H1 (cell line): ENCODE data around the gene MRPL9. TPM values are rescaled to one million over a fixed set of nuclear protein-coding genes. Genes with fewer than 3 reads are reported as not detected.

ENCODE experiments used
- CTCF ChIA-PET: fragments of 300-600 bp; sonication (Branson Sonifier 250); formaldehyde crosslinking; loops from one replicate; lab custom pipeline; 2021; ENCODE audit not compliant: partially characterized antibody; lab: Charles Lee
- POLR2A ChIA-PET: fragments of 300-600 bp; sonication (Branson Sonifier 250); formaldehyde crosslinking; loops from one replicate; lab custom pipeline; 2021; ENCODE audit warnings: inconsistent platforms; ENCODE audit not compliant: partially characterized antibody; lab: Charles Lee
- DNase-seq, 2 experiments: peaks; one replicate each; pipeline versions ENCODE4 v3.0.0 to v3.0.0-alpha.2; 2010 to 2022; ENCODE audit warnings: low spot score in 2 of 2, low read depth in 1 of 2, mixed read lengths in 1 of 2
- FAIRE-seq: peaks from 2 replicates; lab custom pipeline; 2011; peaks lifted over from hg19 to GRCh38; lab: Jason Lieb, UNC
- H2AFZ ChIP-seq: 2 replicates; pipeline ENCODE4 v1.8.1; 2012; ENCODE audit warnings: low read length, inconsistent platforms
- H2AK5ac ChIP-seq: 2 replicates; pipeline ENCODE4 v1.6.1; 2013; ENCODE audit warnings: low read depth, low read length
- H2BK120ac ChIP-seq: replicated peaks from 2 replicates; pipeline ENCODE3; 2013; ENCODE audit warnings: low read depth, low read length, inconsistent platforms
- H2BK12ac ChIP-seq: 2 replicates; pipeline ENCODE4 v1.6.1; 2013; ENCODE audit warnings: low read depth, low read length
- H2BK15ac ChIP-seq: 2 replicates; pipeline ENCODE4 v1.6.1; 2013; ENCODE audit warnings: low read length
- H2BK20ac ChIP-seq: 2 replicates; pipeline ENCODE4 v1.6.1; 2013; ENCODE audit warnings: low read length
- H2BK5ac ChIP-seq: 2 replicates; pipeline ENCODE4 v1.6.1; 2013; ENCODE audit warnings: low read depth, low read length
- H3K14ac ChIP-seq: 2 replicates; pipeline ENCODE4 v1.6.1; 2013; ENCODE audit warnings: inconsistent platforms; ENCODE audit not compliant: insufficient read length
- H3K18ac ChIP-seq: 2 replicates; pipeline ENCODE4 v1.6.1; 2013; ENCODE audit warnings: low read length; ENCODE audit errors: extremely low read depth
- H3K23ac ChIP-seq: 2 replicates; pipeline ENCODE4 v1.6.1; 2013; ENCODE audit warnings: inconsistent platforms; ENCODE audit not compliant: insufficient read length
- H3K23me2 ChIP-seq: 2 replicates; pipeline ENCODE4 v1.6.1; 2013; ENCODE audit warnings: low read depth, low read length
- H3K27ac ChIP-seq: 2 replicates; pipeline ENCODE4 v1.6.1; 2011; ENCODE audit warnings: low read depth, low read length, inconsistent platforms
- H3K27me3 ChIP-seq, 4 experiments: replicated peaks in 1 of 4; 1 replicate in 1 of 4; 2 replicates in 3 of 4; pipeline versions ENCODE4 v1.6.1 to v1.8.1; 2011 to 2013; ENCODE audit warnings: low read length in 3 of 4, mild to moderate bottlenecking in 3 of 4, inconsistent platforms in 2 of 4, mixed read lengths in 2 of 4, moderate library complexity in 1 of 4; ENCODE audit not compliant: control insufficient read depth in 3 of 4, insufficient read depth in 3 of 4; ENCODE audit errors: extremely low read depth in 1 of 4
- H3K36me3 ChIP-seq, 4 experiments: 2 replicates each; pipeline versions ENCODE4 v1.6.1 to v1.8.1; 2011 to 2013; ENCODE audit warnings: mild to moderate bottlenecking in 4 of 4, low read length in 3 of 4, moderate library complexity in 2 of 4, control low read depth in 1 of 4, inconsistent platforms in 1 of 4; ENCODE audit not compliant: insufficient read depth in 4 of 4, control insufficient read depth in 2 of 4
- H3K4ac ChIP-seq: replicated peaks from 2 replicates; pipeline ENCODE3; 2013; ENCODE audit warnings: low read length, low read depth, mixed read lengths, inconsistent platforms; ENCODE audit not compliant: insufficient read length
- H3K4me1 ChIP-seq, 4 experiments: replicated peaks in 1 of 4; 1 replicate in 1 of 4; 2 replicates in 3 of 4; pipeline versions ENCODE4 v1.6.1 to v1.8.1; 2011 to 2013; ENCODE audit warnings: low read length in 3 of 4, inconsistent platforms in 2 of 4, mixed read lengths in 1 of 4; ENCODE audit not compliant: insufficient read depth in 4 of 4, control insufficient read depth in 3 of 4
- H3K4me2 ChIP-seq, 2 experiments: 2 replicates each; pipeline versions ENCODE4 v1.6.1 to v1.8.1; 2011 to 2013; ENCODE audit warnings: low read depth in 2 of 2, low read length in 2 of 2, control low read depth in 1 of 2, inconsistent platforms in 1 of 2, mild to moderate bottlenecking in 1 of 2; ENCODE audit not compliant: insufficient read depth in 1 of 2
- H3K4me3 ChIP-seq, 4 experiments: fragments of 200-600, 300-600 bp in 1 of 4; sonication (generic), shearing (Covaris generic), sonication (Bioruptor Twin) in 1 of 4; 2 replicates each; pipeline versions ENCODE4 v1.5.1 to v1.8.1; 2011 to 2016; ENCODE audit warnings: low read length in 4 of 4, low read depth in 3 of 4, control low read depth in 2 of 4, inconsistent platforms in 2 of 4, mild to moderate bottlenecking in 2 of 4, mixed read lengths in 1 of 4, moderate library complexity in 1 of 4; ENCODE audit not compliant: insufficient read depth in 2 of 4; ENCODE audit errors: extremely low read depth in 1 of 4
- H3K56ac ChIP-seq: replicated peaks from 2 replicates; pipeline ENCODE3; 2013; ENCODE audit warnings: low read depth, mild to moderate bottlenecking, mixed read lengths, low read length, inconsistent platforms; ENCODE audit not compliant: insufficient read length
- H3K79me1 ChIP-seq: 2 replicates; pipeline ENCODE4 v1.6.1; 2013; ENCODE audit warnings: low read depth, low read length, control low read depth
- H3K79me2 ChIP-seq, 2 experiments: 2 replicates each; pipeline versions ENCODE4 v1.6.1 to v1.8.1; 2012 to 2013; ENCODE audit warnings: low read length in 2 of 2, mild to moderate bottlenecking in 2 of 2, inconsistent platforms in 1 of 2; ENCODE audit not compliant: insufficient read depth in 2 of 2, control insufficient read depth in 1 of 2
- H3K9ac ChIP-seq, 4 experiments: replicated peaks in 1 of 4; 1 replicate in 1 of 4; 2 replicates in 3 of 4; pipeline versions ENCODE4 v1.6.1 to v1.8.1; 2011 to 2013; ENCODE audit warnings: low read depth in 3 of 4, low read length in 3 of 4, control low read depth in 2 of 4, mild to moderate bottlenecking in 2 of 4, moderate library complexity in 2 of 4, inconsistent platforms in 1 of 4; ENCODE audit errors: extremely low read depth in 1 of 4
- H3K9me3 ChIP-seq, 2 experiments: 2 replicates each; pipeline versions ENCODE4 v1.6.1 to v1.8.1; 2012 to 2013; ENCODE audit warnings: mild to moderate bottlenecking in 2 of 2, moderate library complexity in 2 of 2, control low read depth in 1 of 2, inconsistent platforms in 1 of 2, low read depth in 1 of 2, low read length in 1 of 2, mixed read lengths in 1 of 2; ENCODE audit not compliant: insufficient read depth in 2 of 2
- H4K20me1 ChIP-seq, 2 experiments: replicated peaks in 1 of 2; 2 replicates each; pipeline versions ENCODE3 to v1.8.1; 2011 to 2013; ENCODE audit warnings: inconsistent platforms in 2 of 2, low read length in 2 of 2, mild to moderate bottlenecking in 1 of 2; ENCODE audit not compliant: insufficient read depth in 2 of 2, control insufficient read depth in 1 of 2
- H4K5ac ChIP-seq: 2 replicates; pipeline ENCODE4 v1.6.1; 2013; ENCODE audit warnings: low read length, low read depth, mixed read lengths, inconsistent platforms; ENCODE audit not compliant: insufficient read length
- H4K8ac ChIP-seq: 2 replicates; pipeline ENCODE4 v1.8.0; 2013; ENCODE audit warnings: mild to moderate bottlenecking, moderate library complexity, low read length, inconsistent platforms; ENCODE audit not compliant: insufficient read depth; ENCODE audit errors: extremely low read depth
- H4K91ac ChIP-seq: replicated peaks from 2 replicates; pipeline ENCODE3; 2013; ENCODE audit warnings: low read length, mixed read lengths, inconsistent platforms; ENCODE audit not compliant: insufficient read length
- BCL11A ChIP-seq, 2 experiments: IDR thresholded peaks; one replicate each; pipeline ENCODE4 v1.6.1; 2011; ENCODE audit warnings: low read depth in 2 of 2, low read length in 2 of 2, mild to moderate bottlenecking in 2 of 2
- JUND ChIP-seq: IDR thresholded peaks from 2 replicates; pipeline ENCODE4 v1.6.1; 2011; ENCODE audit warnings: mild to moderate bottlenecking, improper control_type of control experiment, low read length
- PHF8 ChIP-seq: fragments of 200-600 bp; sonication (generic); conservative IDR thresholded peaks from 2 replicates; pipeline ENCODE4 v1.7.1; 2012; ENCODE audit warnings: low read depth, mild to moderate bottlenecking, inconsistent platforms, low read length, moderate library complexity
- POU5F1 ChIP-seq: IDR thresholded peaks from 2 replicates; pipeline ENCODE4 v1.6.1; 2011; ENCODE audit warnings: low read depth, mild to moderate bottlenecking, low read length, moderate library complexity
- SP4 ChIP-seq: IDR thresholded peaks from 2 replicates; pipeline ENCODE4 v1.6.1; 2012; ENCODE audit warnings: low read length, inconsistent platforms
- SUZ12 ChIP-seq: fragments of 200-600 bp; sonication (generic); IDR thresholded peaks from 2 replicates; pipeline ENCODE4 v1.6.1; 2012; ENCODE audit warnings: mild to moderate bottlenecking, inconsistent platforms, low read length, moderate library complexity, mixed read lengths
- TAF7 ChIP-seq: optimal IDR thresholded peaks from 2 replicates; pipeline ENCODE3; 2011; ENCODE audit warnings: low read depth, mild to moderate bottlenecking, inconsistent platforms, low read length, moderate library complexity, borderline replicate concordance
- TBP ChIP-seq: IDR thresholded peaks from 2 replicates; pipeline ENCODE4 v1.6.1; 2011; ENCODE audit warnings: low read depth, low read length, improper control_type of control experiment
- WGBS, 2 experiments: shearing (Covaris generic) in 1 of 2; methylation state at CpG; one replicate each; pipeline versions ENCODE4 v1.1.6 to v1.1.7; 2013 to 2015; ENCODE audit warnings: low lambda C conversion rate in 2 of 2, mixed read lengths in 2 of 2, inconsistent platforms in 1 of 2, low coverage in 1 of 2, missing lambda C conversion rate in 1 of 2; ENCODE audit not compliant: insufficient replicate concordance in 2 of 2, insufficient coverage in 1 of 2, insufficient read length in 1 of 2; ENCODE audit errors: extremely low coverage in 1 of 2, missing lambda C conversion rate in 1 of 2; 5-methylcytosine and 5-hydroxymethylcytosine counted together
- polyA plus RNA-seq, 7 experiments: library from polyadenylated mRNA; depleted of rRNA in 3 of 7; stranded (reverse) in 5 of 7; unstranded in 2 of 7; fragments of >200 nt in 5 of 7; fragments of 200-250 nt in 2 of 7; gene quantifications; 1 replicate in 5 of 7; 2 replicates in 1 of 7; 4 replicates in 1 of 7; pipeline versions ENCODE4 v1.2.1 to v1.2.3, GENCODE V29; 2011 to 2013; ENCODE audit warnings: missing spikeins in 2 of 7, mixed read lengths in 2 of 7
- total RNA-seq: library from RNA; stranded (reverse); fragmentation: NEBNext Ultra II Directional; extraction: Animal tissue kit (Norgen Biotek cat#: 25700); gene quantifications from 2 replicates; pipeline ENCODE4 v1.2.1, GENCODE V29; 2021

Gene MRPL9
- total and polyA plus RNA-seq, 2 of the 8 experiments (the other 6 are each of a cell fraction or from before 2014, with no cell fraction given) = 74.9 to 113 TPM

- Histone ChIP-seq H2BK120ac (no peak overlapping the region), H2BK12ac (no peak overlapping the region), H3K18ac (no peak overlapping the region), H3K79me2 (no peaks in the 10 kb centered on the region), H3K23me2 (peaks cover 4% of the 10 kb centered on the region; the same call in 1 of the 2 replicates), H2BK5ac (no peak overlapping the region; the same call in 1 of the 2 replicates), H2BK20ac (no peak overlapping the region), H3K27me3 (no peaks in the 10 kb centered on the region; a peak in 1 of 7 replicates), H3K79me1 (no peaks in the 10 kb centered on the region), H3K4me3 (no peak overlapping the region), H3K4ac (no peak overlapping the region), H3K36me3 (no peaks in the 10 kb centered on the region), H2AK5ac (no peak overlapping the region), H3K56ac (no peak overlapping the region), H4K20me1 (no peaks in the 10 kb centered on the region), H4K5ac (no peak overlapping the region), H4K8ac (no peak overlapping the region), H2BK15ac (no peak overlapping the region), H3K14ac (no peak overlapping the region), H3K23ac (no peak overlapping the region), H3K4me2 (no peak overlapping the region), H3K9me3 (no peaks in the 10 kb centered on the region), H4K91ac (no peak overlapping the region), H3K4me1 (peaks cover 0 to 6% (median under 1%) of the 10 kb centered on the region in 4 experiments; a peak in 5 of 7 replicates), H2AFZ (no peak overlapping the region), H3K9ac (no peak overlapping the region), H3K27ac (no peak overlapping the region)
- POLR2A ChIA-PET = no interaction called here
- 94% methylated on average over 20 of the region's 21 CpGs; no CpG with 5 or more reads in 1 of the 2 experiments for WGBS, 2 experiments
- CTCF ChIA-PET = interaction anchor here (2.0 kb wide), 1 partner anchor 23 kb away, joined by 4 read pairs; no protein-coding TSS in a partner anchor
- FAIRE-seq = no peak
- no peak for DNase-seq
- TF ChIP-seq PHF8 (no peak), SP4 (no peak), TAF7 (no peak), BCL11A (IDR thresholded peaks at IDR 0.05; ENCODE audit: low read depth in 2 of 2, low read length in 2 of 2) (no peak), POU5F1 (no peak), TBP (no peak), SUZ12 (no peak), JUND (no peak)
Measured at GRCh38 chr1:151711044-151711800, 52.1 kb downstream of the MRPL9 start.
